G401.6 (cell line): ENCODE data around the gene IFNL2.

Experiments used
- FAIRE-seq: peaks from 2 replicates; lab custom pipeline; 2012; peaks lifted over from hg19 to GRCh38; lab: Jason Lieb, UNC

IFNL2 gene

GRCh38 chr19:39318690-39319089, 50.5 kb downstream of the IFNL2 start:
- FAIRE-seq = no peak

DNA sequence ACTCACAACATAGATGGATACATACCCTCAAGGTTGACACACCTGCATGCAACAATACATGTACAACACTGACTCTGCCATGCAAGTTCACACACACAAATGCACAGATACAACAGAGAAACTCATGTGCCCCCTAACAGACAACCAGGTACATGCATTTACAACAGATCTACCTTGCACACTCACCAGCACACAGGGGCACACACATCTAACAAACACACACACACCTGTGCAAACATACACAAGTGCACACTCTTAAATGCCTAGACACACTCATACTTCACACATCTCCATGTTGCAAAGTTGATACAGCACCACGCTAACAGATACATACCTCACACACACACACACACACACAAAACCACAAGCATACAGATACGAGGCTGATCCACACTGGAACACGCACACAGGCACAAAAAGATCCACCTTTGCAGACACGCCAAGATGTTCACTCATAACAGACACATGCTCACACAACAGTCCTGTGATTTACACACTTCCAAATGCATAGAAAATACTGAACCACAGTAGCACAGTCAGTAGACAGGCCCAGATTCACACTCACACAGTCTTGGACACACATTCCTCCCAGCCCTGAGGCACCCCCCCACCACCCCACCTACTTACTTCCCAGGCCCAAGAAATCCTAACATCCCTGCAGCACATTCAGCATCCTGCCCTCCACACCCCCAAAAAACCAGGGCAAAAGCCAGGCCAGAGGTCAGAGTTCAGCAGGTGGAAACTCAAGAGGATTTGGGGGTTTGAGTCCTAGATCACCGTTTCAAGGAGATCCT, 51.1 kb downstream of the IFNL2 start:
- no peak for FAIRE-seq
